ENCODE data around the gene HYAL4.

HYAL4 gene

DNA sequence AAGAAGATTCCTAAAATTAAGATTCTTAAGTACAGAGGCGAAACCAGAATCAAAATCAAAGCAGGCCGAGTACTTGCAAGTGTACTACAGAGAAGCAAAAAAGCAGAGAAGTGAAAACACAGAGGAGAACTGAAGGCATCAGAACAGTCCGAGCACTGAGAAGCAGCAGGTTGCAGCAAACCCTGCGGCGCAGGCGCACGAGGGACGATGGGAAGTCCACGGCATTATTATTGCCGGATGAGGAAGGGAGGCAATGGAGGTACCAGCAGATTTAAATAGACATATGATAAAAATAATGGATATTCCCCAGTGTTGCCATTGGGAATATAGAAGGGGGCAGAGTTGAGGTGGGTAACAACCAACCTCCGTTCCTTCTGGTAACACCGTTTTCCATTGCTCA is 72.9 kb downstream of the HYAL4 start:
- DNase-seq, result no peak

DNA sequence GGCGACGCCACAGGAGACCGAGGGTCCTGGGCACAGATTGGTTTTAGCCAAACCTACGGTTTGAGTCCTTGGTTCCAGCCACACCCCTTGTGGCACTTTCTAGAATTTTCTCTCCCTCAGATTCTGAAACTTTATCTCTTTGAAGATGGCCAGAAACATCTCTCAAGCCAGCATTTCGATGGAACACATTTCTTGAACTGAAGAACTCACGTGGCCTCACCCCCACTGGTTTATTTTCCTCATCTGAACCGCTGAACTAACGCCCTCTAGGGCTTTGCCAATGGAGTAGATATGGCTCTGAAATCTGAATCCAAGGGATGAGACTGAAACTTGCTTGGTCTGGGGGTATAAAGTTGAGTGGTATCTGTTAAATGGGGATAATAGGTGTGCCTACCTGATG is 73.3 kb downstream of the HYAL4 start:
- no peak for DNase-seq

DNA sequence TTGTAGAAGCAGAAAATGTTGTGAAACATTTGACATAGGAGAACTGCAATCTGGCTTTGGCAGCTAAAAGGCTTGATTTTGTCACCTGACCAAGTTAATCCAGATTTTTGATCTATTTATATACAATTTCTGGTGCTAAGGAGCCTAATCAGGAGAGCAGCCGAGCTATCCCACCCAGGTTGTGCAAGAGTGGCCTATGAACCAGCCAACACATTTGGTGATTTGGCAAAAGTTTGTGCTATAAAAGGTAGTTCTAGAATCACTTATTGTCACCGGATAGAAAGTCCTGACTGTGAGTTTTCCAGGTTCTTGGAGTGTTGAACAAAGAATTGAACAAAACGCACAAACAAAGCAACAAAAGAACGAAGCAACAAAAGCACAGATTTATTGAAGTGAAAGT is 78.6 kb downstream of the HYAL4 start:
- no peak for DNase-seq

DNA sequence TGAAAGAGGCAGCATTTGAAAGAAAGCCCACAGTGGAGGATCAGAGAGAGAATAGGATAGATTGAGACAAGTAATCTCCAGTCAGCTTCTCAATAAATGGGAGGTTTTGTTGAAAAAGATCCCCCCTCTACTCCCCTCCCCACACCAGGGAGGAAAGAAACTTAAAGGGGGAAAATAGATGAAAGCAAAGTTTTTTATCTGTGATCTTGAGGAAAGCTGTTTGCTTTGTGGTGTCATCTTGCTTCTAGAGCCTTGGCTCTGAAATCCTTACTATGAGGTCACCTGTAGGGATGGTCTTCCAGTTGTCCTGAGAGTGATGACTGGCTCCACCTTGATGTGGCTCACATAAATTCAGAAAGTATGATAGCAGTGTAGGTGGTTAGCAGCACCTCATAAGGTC is 80.0 kb downstream of the HYAL4 start, which contains the start of gene SPAM1:
SPAM1 (plus strand) TSS at position 301 of the 400 bp plus-strand sequence. CDS start 28,330 bp downstream, outside the sequence.
- DNase-seq, result no peak
